GM21360 (cell line): ENCODE results near the gene GRIP1.
A peak's percentile ranks its signal among the peaks of the same experiment; 100 is the strongest.

Experiments used
- ATAC-seq: cut with Tn5 transposase; IDR thresholded peaks from one replicate; pipeline ENCODE4 v1.9.1; 2021; ENCODE audit warnings: mild to moderate bottlenecking, moderate library complexity; ENCODE audit not compliant: unreplicated experiment

Gene GRIP1

DNA sequence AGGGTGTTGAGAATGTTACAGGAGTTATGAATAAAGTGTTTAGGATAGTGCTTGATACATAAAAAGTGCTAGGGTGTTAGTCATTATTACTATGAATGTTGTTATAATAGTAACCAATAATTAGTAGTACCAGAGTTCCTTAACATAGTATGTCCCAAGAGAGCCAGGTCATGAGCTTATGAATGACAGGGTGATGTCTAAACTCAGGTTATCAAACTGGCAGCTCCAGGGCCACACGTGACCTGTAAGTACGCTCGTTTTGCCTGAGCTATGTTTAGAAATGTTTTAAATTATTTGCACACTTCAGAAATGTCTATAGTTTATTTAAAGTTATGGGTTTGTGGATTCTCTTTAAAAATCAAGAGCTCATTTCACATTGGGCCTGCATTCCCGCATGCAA is 14.1 kb upstream of the GRIP1 start:
- no peak for ATAC-seq

DNA sequence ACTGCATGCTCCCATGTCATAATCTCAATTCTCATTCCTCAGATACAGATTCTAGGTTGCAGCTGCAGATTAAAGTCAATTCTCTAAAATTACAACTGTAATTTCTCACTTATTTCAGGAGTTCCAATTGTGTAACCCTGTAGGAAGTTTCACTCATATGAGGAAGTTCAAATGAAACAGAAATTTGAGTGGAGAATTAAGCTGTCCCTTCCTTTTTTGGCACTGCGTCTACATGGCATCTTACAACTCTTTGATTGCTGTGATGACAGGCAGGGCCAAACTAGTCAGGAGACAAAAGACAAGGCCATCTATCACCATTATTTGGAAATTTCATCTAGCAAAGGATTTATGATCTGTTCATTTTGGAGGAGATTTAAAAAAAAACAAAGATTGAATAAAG is 13.3 kb upstream of the GRIP1 start:
- ATAC-seq, result no peak

DNA sequence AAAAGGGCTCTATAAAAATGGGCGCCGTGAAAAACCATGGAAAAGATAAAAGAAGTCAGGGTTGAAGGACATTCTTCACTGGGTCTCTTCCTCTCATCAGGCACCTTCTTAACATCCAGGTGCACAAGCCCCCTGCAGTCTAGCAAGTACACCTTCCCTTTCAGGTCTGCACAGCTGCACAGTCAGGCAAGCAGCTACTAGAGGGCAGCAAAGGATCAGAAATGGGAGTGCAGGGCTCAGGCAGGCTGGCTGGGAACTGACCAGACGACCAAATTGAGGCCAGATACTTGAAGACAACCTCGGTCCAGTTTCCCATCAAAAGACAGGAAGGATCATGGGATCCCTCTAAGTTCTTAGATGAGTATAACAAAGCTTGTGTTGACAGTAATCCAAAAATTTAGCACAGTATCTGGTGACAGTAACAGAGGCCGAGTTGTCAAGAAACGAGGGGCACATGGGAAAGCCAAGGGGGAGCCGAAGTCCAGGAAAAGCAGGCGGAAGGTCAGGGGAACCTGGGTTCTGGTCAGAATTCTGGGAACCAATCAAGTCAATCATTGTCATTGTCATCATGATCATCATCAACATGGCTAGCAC is 10.1 kb upstream of the GRIP1 start:
- peak; percentile 72 for ATAC-seq

DNA sequence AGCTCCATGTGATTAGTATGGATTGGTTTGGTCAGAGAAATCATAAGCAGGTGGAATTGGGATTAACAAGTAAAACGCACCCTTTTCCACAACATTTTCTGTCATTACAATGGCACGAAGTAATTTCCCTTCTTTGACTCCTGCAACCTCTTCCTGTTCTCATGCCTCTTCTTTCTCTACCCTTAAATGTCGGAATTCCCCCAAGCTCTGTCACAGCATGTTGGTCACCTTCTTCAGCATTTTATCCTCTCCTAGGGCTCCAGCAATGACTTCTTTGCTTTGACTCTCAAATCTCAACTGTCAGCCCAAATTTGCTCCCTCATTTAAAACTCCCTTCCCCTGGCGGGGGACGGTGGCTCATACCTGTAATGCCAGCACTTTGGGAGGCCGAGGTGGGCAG is 5.3 kb upstream of the GRIP1 start:
- no peak for ATAC-seq

DNA sequence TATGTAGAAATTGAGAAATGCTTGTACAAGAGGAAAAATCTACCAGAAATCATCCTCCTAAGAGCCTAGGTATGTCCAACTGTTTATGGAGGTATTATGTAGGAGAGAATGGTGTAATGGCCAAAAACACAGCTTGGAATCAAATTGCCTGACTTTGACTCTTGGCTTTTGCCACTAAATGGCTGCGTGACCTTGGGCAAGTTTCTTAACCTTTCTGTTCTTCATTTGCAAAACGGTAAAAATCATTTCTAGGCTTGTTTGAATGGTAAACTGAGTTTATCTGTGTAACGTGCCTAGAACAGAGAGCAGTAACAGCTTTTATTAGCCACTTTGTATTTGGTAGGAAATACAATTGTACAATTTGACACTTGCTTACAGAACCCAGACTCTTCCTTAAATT is 4.9 kb upstream of the GRIP1 start:
- ATAC-seq, result no peak

DNA sequence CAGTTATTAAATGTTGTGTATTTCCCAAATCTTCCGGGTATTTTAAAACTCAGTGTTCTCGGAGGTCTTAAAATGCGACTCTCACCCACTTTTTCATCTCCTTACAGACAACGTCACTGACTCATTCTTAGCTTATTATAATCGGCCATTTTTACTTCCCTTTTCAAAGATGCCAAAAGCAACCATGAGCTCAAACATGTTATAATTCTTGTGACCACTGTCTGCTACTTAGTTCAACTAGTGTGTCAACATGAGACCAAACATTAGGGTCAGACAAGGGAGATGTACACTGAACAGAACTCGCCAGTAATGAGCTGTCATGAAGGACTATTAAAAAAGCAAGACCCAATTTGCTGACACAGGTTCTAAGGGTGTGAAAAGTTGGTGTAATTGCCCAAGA is 4.2 kb upstream of the GRIP1 start:
- ATAC-seq, result no peak

DNA sequence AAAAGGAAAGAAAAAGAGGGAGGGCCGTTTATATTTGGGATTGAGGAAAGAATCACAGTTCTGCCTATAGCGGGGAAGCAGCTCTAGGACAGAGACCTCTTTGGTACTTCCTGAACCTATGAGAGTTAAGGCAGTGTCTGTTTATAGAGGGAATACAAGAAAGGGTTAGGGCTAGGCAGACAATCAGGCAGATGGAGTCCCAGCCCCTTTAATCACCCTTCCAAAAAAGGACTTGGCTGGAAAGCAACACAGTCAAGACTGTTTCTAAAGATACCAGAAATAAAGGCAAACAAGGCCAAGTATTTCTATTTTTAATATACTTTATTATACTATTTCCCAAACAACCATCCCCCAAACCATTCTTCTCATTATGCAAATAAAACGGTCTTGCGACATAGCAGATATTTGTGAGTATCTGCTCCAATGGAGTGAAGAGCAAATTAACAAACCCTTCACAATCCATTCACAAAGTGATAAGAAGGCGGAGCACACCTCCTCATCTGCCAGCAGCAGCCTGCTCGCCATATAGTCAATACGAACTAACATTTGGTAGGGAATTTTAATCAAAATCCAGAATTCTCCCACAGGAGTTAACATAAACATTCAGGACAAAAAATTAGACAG is 697 bp upstream of the GRIP1 start:
- ATAC-seq, result no peak

DNA sequence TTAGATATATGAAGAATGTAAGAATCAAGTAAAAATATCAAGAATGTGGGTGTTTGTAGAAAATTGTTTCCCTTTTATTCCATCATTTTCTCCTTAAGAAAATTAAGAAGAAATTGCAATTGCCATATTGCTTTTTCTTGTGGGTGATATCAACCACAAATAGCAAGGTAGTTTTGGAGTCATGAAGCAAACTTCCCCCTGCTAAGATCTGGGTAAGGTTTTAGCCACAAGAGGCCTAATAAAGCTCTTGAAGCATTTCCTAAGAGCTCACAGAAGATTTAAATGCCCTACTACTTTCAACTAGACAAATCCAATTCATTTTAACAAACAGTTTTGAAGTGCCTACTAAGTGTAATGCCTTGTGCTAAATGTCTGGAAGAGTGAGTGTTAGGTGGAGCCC is 2.6 kb downstream of the GRIP1 start:
- ATAC-seq, result no peak

DNA sequence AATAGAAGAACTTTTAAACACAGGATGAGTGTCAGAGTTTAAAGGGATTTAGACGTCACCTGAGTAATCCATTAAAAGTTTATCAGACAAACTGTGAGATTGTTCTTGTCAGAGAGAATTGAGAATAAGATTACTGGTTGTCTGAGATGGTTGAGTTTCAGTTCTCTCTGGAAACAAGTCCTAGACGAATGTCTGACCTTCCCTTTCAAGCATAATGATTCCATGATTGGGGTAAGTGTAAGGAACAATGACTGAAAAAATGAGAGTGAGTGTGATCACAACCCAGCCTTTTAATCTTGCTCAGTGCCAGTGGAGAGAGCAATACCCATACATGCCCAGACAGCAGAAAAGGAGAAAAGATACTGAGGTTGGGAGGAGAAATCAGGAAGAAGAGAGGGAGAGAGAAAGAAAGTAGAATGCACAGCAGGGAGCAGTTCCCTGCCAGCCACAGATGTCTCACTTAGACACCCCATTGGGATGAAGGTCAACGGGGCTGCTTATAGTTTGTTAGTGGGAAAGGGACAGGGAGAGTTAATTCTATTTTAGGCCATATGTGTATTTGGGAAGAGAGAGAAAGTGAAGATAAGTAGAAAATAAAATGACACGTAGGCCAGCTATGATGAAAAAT is 4.3 kb downstream of the GRIP1 start:
- no peak for ATAC-seq

DNA sequence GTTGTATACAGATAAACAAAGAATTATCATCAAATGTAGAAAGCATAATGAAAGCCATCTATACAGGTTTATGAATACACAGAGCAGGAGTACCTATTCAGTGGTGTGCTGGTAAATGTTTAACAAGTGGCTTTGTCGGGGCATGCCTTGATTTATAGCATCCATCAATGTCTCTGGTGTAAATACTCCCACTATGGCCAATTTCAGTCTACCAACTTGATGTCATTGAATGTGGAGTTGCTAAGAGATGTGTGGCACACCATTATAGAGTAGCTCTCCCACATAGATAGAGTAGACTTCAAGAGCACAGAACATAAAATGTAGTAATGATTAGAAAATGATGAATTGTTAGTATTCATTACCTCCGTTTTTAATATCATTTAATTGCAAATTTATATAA is 9.3 kb downstream of the GRIP1 start:
- no peak for ATAC-seq

DNA sequence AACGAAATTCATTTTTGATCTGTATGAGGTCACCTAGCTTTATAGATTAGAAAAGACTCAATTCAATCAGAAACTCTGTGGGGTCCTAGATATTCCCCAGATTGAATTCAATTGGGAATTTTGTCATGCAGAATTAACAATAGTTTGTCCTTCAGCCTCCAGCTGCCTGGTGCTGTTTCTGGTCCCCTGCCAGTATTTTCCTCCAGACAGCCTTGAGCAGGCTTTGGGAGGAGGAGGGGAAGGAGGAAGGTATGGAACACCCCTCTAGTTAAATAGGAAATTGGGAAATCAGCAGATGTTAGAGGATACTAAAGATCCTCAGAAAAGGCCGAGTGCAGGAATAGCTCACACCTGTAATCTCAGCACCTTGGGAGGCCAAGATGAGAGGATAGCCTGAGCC is 10.6 kb downstream of the GRIP1 start:
- no peak for ATAC-seq

DNA sequence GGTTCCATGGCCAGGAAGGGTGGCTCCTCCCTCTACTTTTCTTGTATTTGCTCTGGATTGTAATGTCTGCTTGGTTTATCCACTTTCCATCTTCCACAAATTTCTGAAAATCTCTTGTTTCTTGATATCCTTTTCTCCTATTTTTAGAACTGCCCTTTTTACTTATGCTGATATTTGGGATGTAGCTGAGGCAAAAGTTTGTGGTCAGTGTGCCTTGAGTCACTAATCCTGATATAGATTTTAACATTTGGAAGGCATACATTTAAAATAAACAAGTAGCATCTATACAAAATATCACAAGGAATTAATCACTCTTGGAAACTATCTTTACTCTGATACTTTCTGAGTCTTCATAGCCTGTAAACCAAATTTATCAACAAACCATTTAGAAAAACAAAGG is 11.0 kb downstream of the GRIP1 start:
- no peak for ATAC-seq

DNA sequence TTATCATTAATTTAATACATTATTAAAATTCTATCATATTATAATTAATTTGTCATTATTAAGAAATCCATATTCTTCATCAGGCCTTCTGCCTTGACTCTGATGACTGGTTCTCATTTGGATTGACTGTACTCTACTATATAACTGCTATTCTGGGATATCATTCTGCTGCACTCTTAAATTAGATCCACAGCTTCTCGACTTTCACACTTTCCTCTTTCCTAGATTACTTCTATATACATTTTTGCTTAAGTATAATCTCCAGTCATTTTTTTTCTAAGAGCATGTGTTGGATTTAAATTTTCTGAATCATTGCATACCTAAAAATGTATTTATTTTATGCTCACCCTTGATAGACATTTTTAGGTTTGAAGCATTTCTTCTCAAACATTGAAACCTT is 12.4 kb downstream of the GRIP1 start:
- ATAC-seq, result no peak

DNA sequence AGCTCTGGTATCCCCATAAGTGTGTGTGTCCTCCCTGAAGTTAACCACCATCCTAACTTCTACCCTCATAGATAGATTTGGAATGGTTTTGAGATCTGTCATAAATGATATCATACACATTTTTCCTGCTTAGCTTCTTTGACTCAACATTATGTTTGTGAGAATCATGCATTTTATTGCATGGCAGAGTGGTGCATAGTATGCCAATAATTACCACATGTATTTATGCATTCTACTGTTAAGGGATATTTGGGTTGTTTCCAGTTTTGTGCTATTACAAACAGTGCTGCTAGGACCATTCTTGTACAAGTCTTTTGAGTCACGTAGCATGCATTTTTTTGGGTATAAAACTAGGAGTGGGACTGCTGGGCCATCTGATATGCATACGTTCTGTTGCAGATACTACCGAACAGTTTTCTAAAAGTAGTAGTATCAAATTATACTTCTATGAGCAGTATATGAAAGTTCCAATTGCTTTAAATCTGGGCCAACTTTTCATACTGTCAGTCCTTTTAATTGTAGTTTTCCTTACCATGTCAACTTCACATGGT is 13.4 kb downstream of the GRIP1 start:
- no peak for ATAC-seq

DNA sequence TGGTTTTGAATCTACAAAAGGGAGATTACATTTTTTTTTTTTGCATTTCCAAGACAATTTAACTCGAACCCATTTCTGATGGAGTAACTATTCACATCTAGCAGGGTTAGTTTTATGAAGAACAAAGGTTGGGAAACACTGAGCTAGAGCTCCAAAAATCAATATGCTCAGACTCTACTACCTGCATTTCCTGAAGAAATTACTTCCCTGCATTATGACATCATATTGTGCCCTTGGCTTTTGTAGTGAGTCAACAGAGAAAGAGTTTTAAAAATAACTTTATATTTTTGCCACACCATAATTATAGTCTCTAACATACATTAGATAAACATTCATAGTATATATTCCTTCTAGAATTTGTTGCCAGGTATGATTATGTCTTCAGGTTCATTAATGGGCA is 14.8 kb downstream of the GRIP1 start:
- no peak for ATAC-seq

DNA sequence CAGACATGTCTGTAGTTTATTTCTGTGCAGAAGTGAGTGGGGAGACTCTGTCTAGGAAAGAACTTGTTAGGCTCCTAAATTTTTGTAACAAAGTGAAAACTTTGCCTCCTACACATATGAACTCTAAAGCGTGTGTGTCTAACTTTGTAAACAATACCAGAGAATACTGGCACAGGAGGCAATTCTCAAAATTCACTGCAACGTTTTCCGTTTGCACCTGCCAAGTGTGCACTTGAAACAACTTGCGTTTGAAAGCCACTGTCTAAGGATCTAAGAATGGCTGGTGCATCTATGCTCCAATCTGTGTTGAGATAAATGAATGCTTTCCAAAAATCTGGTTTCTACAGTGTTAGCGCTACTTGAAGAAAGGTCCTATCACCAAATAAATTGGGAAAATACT is 15.3 kb downstream of the GRIP1 start:
- no peak for ATAC-seq

DNA sequence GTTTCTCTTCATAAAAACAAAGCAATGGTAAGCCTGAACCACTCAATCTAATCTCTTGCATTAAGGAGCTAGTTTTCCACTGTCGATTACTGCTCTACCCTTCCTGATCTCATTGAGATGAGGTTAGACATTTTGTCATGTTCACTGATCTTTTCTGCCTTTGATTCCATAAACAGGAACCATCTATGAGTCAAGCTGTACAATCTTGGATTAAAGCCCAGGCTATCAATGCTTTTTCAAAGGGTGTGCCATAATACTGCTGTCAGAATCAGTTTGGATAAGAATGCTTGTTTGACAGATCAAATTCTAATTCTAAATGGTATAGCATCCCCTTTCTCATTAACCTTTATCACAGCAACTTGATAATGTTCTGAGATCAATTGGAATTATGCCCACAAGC is 16.1 kb downstream of the GRIP1 start:
- no peak for ATAC-seq

DNA sequence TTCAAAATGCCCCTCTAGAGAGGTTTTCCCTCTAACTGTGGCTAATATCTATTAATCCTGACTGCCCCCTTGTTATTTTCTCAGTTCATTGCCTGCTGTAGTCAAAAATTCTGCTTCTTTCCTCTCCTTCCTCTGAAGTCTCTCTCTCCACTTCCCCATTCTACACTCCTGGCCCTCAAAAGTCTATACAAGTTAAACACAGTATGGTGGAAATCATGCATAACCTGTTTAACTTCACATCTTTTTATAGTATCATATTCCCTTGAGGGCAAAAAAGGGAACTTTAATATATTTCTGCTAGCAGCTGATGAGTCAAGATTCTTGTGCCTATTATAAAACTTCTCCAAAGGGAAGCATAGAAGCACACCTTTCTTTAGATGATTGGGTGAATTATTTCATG is 16.7 kb downstream of the GRIP1 start:
- no peak for ATAC-seq

DNA sequence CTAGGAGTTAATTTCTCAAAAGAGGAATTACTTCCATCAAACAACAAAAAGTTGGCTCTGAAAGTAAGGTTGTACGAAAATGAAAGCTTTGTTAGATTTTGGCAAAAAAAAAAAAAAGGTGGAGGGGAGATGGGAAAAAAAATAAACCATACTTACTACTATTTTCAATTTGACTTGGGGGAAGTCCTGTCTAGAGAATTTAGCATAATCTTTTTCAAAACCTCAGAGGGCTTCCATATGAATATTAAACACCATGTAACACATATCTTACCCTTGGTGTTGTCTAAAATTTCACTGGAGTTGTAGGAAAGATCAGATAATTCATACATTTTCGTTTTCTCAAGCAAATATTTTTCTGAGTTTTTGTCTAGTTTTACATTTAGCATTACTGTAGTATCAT is 17.5 kb downstream of the GRIP1 start:
- no peak for ATAC-seq

DNA sequence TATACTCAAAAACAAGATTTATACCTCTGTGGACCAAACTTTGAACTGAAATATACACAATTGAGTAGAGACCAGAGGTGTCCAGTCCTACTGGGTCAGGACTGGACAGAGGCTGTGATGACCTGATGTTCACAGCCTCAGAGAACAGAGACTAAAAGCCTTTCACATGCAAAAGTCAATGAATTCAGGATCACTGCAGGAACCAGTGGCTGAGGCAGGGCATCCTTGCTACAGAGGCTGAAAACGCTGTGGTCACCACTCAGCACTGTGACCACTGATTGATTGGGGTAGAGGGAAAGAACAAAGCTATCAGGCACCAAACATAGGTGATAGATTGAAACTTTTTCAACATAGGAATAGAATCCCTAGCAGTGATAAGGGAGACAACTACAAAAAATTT is 25.1 kb downstream of the GRIP1 start:
- no peak for ATAC-seq

DNA sequence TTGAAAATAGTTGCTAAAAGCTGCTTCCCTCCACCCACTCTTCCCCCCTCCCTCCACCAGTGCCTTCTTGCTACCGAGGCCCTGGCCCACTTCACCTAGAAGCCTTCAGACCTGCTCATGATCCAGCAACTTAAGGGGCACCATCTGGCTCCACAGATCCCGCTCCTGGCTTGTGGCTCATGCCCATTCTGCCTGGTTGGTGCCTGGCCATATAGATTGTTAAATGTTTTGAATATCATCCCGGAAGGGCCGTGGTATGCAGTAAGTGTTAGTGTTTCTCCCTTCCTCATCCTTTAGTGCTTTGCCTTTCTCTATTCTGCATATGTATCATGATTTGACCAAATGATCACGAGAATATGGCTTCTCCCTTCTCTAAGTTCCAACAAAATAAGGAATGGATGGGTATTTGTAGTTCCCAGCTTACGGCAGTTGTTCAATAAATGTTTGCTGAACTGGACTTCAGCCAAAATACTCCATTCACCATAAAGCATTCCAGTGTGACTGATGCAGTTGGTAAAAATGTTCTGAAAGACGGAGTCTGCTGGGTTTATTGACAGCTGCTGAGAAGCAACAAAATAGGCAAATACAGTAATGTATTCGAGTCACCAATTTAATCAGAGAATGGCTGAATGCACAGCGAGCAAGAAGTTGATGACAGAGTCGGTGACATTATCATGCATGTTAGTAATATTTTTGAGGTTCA is 30.7 kb downstream of the GRIP1 start:
- no peak for ATAC-seq
